Skin epidermis (tissue), 12 donors: Measurements from ENCODE around the gene TRIO.
"Not testable (repeated sequence)": the region's sequence is repeated elsewhere in the genome, so short reads cannot be mapped to it uniquely, and the experiment has no call there.

Experiments
- H3K27ac ChIP-seq, 21 experiments: fragments of 200-600 bp; sonication (generic) in 11 of 21; one replicate each; pipeline ENCODE4 v1.5.0; 2020; ENCODE audit warnings: mild to moderate bottlenecking in 3 of 21, inconsistent platforms in 2 of 21, moderate library complexity in 2 of 21
- H3K4me3 ChIP-seq, 7 experiments: fragments of 200-600 bp; sonication (generic) in 2 of 7; one replicate each; pipeline ENCODE4 v1.5.0; 2020; ENCODE audit warnings: inconsistent platforms in 2 of 7, mild to moderate bottlenecking in 2 of 7, moderate library complexity in 1 of 7

Gene TRIO

GRCh38 chr5:14199902-14200301 lies 56.8 kb downstream of the TRIO start:
- no peak overlapping the region for H3K27ac ChIP-seq

GRCh38 chr5:14200312-14200990 lies 57.3 kb downstream of the TRIO start:
- H3K27ac ChIP-seq, result peak overlapping the region in 1 of 21 experiments; percentile 82

More at GRCh38 chr5:14199902-14200301, 56.8 kb downstream of the TRIO start:
- no peak overlapping the region for H3K4me3 ChIP-seq

GRCh38 chr5:14201325-14202045 lies 58.3 kb downstream of the TRIO start:
- Histone ChIP-seq H3K27ac (peak overlapping the region in 2 of 21 experiments; percentile 63 to 82), H3K4me3 (no peak overlapping the region)

More at GRCh38 chr5:14200312-14200990, 57.3 kb downstream of the TRIO start:
- no peak overlapping the region for H3K4me3 ChIP-seq

GRCh38 chr5:14202462-14202861 lies 59.3 kb downstream of the TRIO start:
- H3K4me3 ChIP-seq, result no peak overlapping the region
- peak overlapping the region in 4 of 21 experiments; percentile 17 to 82 (median 50) for H3K27ac ChIP-seq

GRCh38 chr5:14204011-14204670 lies 61.0 kb downstream of the TRIO start:
- Histone ChIP-seq H3K27ac (peak overlapping the region in 12 of 21 experiments; percentile 4 to 82 (median 52)), H3K4me3 (no peak overlapping the region)

- no peak overlapping the region for H3K4me3 ChIP-seq
- peak overlapping the region in 14 of 21 experiments; percentile 4 to 82 (median 52) for H3K27ac ChIP-seq
Observed at GRCh38 chr5:14204785-14205321, 61.7 kb downstream of the TRIO start.

GRCh38 chr5:14206028-14206725 lies 63.0 kb downstream of the TRIO start:
- no peak overlapping the region for H3K4me3 ChIP-seq
- H3K27ac ChIP-seq, result peak overlapping the region in 4 of 21 experiments; percentile 34 to 82 (median 61)

GRCh38 chr5:14207428-14207827 lies 64.3 kb downstream of the TRIO start:
- H3K27ac ChIP-seq, result peak overlapping the region in 2 of 21 experiments; percentile 62 to 64
- not testable (repeated sequence) for H3K4me3 ChIP-seq

- H3K4me3 ChIP-seq, result no peak overlapping the region
- H3K27ac ChIP-seq, result peak overlapping the region in 8 of 21 experiments; percentile 11 to 64 (median 38)
Observed at GRCh38 chr5:14208071-14209021, 65.2 kb downstream of the TRIO start.

- Histone ChIP-seq H3K4me3 (no peak overlapping the region), H3K27ac (peak overlapping the region in 2 of 21 experiments; percentile 2 to 30)
Observed at GRCh38 chr5:14209222-14209822, 66.2 kb downstream of the TRIO start.

- no peak overlapping the region for H3K4me3 ChIP-seq
- peak overlapping the region in 2 of 21 experiments; percentile 2 to 30 for H3K27ac ChIP-seq
Observed at GRCh38 chr5:14209836-14210235, 66.7 kb downstream of the TRIO start.

- H3K4me3 ChIP-seq, result no peak overlapping the region
- H3K27ac ChIP-seq, result no peak overlapping the region
Observed at GRCh38 chr5:14210729-14211128, 67.6 kb downstream of the TRIO start.

GRCh38 chr5:14211818-14212803 lies 69.0 kb downstream of the TRIO start:
- no peak overlapping the region for H3K4me3 ChIP-seq
- H3K27ac ChIP-seq, result no peak overlapping the region

- Histone ChIP-seq H3K27ac (no peak overlapping the region), H3K4me3 (no peak overlapping the region)
Observed at GRCh38 chr5:14212838-14213237, 69.7 kb downstream of the TRIO start.

- H3K27ac ChIP-seq, result no peak overlapping the region
- H3K4me3 ChIP-seq, result no peak overlapping the region
Observed at GRCh38 chr5:14213253-14213652, 70.1 kb downstream of the TRIO start.

- no peak overlapping the region for H3K4me3 ChIP-seq
- peak overlapping the region in 1 of 21 experiments; percentile 6 for H3K27ac ChIP-seq
Observed at GRCh38 chr5:14213813-14214585, 70.9 kb downstream of the TRIO start.
